ENCODE data around the gene ST7L. TPM values are rescaled to one million over a fixed set of nuclear protein-coding genes. Genes with fewer than 3 reads are reported as not detected.

ST7L gene
- total RNA-seq, 1 experiment from 2014 or later, result 18.0 TPM

GRCh38 chr1:112565800-112566199 is 53.1 kb downstream of the ST7L start:
- Mint-ChIP-seq H3K36me3 (peaks cover 10% of the 10 kb centered on the region), H3K9me3 (no peaks in the 10 kb centered on the region), H3K4me1 (no peaks in the 10 kb centered on the region), H3K27me3 (ENCODE audit: low read depth) (no peaks in the 10 kb centered on the region), H3K27ac (no peak overlapping the region), H3K4me3 (no peak overlapping the region)
- ChIA-PET CTCF (no interaction called here), POLR2A (no interaction called here)
- no peak for TF ChIP-seq NFYB (CRISPR knock-in tag; conservative IDR thresholded peaks at IDR 0.05; ENCODE audit: low read depth)
- no peak for TF ChIP-seq ZNF219 (CRISPR knock-in tag; IDR thresholded peaks at IDR 0.05; ENCODE audit: borderline replicate concordance)
- TF ChIP-seq ZNF138 (CRISPR knock-in tag; conservative IDR thresholded peaks at IDR 0.05), result no peak
- TF ChIP-seq, protein P1, sequence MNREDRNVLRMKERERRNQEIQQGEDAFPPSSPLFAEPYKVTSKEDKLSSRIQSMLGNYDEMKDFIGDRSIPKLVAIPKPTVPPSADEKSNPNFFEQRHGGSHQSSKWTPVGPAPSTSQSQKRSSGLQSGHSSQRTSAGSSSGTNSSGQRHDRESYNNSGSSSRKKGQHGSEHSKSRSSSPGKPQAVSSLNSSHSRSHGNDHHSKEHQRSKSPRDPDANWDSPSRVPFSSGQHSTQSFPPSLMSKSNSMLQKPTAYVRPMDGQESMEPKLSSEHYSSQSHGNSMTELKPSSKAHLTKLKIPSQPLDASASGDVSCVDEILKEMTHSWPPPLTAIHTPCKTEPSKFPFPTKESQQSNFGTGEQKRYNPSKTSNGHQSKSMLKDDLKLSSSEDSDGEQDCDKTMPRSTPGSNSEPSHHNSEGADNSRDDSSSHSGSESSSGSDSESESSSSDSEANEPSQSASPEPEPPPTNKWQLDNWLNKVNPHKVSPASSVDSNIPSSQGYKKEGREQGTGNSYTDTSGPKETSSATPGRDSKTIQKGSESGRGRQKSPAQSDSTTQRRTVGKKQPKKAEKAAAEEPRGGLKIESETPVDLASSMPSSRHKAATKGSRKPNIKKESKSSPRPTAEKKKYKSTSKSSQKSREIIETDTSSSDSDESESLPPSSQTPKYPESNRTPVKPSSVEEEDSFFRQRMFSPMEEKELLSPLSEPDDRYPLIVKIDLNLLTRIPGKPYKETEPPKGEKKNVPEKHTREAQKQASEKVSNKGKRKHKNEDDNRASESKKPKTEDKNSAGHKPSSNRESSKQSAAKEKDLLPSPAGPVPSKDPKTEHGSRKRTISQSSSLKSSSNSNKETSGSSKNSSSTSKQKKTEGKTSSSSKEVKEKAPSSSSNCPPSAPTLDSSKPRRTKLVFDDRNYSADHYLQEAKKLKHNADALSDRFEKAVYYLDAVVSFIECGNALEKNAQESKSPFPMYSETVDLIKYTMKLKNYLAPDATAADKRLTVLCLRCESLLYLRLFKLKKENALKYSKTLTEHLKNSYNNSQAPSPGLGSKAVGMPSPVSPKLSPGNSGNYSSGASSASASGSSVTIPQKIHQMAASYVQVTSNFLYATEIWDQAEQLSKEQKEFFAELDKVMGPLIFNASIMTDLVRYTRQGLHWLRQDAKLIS (CRISPR knock-in tag; IDR thresholded peaks at IDR 0.05; ENCODE audit: borderline replicate concordance), result no peak
- TF ChIP-seq CREM (CRISPR knock-in tag; IDR thresholded peaks at IDR 0.05), result no peak
- TF ChIP-seq ZNF423 (CRISPR knock-in tag; IDR thresholded peaks at IDR 0.05), result no peak
- no peak for TF ChIP-seq ZBTB21 (CRISPR knock-in tag; IDR thresholded peaks at IDR 0.05; ENCODE audit: borderline replicate concordance)
- TF ChIP-seq ARID4B (CRISPR knock-in tag; IDR thresholded peaks at IDR 0.05; ENCODE audit: borderline replicate concordance), result no peak
- TF ChIP-seq, protein P2, sequence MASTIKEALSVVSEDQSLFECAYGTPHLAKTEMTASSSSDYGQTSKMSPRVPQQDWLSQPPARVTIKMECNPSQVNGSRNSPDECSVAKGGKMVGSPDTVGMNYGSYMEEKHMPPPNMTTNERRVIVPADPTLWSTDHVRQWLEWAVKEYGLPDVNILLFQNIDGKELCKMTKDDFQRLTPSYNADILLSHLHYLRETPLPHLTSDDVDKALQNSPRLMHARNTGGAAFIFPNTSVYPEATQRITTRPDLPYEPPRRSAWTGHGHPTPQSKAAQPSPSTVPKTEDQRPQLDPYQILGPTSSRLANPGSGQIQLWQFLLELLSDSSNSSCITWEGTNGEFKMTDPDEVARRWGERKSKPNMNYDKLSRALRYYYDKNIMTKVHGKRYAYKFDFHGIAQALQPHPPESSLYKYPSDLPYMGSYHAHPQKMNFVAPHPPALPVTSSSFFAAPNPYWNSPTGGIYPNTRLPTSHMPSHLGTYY (CRISPR knock-in tag; IDR thresholded peaks at IDR 0.05), result no peak
- DNase-seq (ENCODE audit: low spot score) (no peak), ATAC-seq (no peak)

- Mint-ChIP-seq H3K27me3 (ENCODE audit: low read depth) (no peaks in the 10 kb centered on the region), H3K9me3 (no peaks in the 10 kb centered on the region), H3K4me3 (no peak overlapping the region), H3K36me3 (peaks cover 10% of the 10 kb centered on the region), H3K4me1 (no peaks in the 10 kb centered on the region), H3K27ac (no peak overlapping the region)
- TF ChIP-seq, protein P3, sequence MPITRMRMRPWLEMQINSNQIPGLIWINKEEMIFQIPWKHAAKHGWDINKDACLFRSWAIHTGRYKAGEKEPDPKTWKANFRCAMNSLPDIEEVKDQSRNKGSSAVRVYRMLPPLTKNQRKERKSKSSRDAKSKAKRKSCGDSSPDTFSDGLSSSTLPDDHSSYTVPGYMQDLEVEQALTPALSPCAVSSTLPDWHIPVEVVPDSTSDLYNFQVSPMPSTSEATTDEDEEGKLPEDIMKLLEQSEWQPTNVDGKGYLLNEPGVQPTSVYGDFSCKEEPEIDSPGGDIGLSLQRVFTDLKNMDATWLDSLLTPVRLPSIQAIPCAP (CRISPR knock-in tag; IDR thresholded peaks at IDR 0.05), result no peak
- TF ChIP-seq ETV6 (CRISPR knock-in tag; IDR thresholded peaks at IDR 0.05) (no peak), ATF2 (CRISPR knock-in tag; IDR thresholded peaks at IDR 0.05; ENCODE audit: borderline replicate concordance, low read depth) (no peak), TCF7 (CRISPR knock-in tag; IDR thresholded peaks at IDR 0.05; ENCODE audit: low read depth) (no peak), NFYB (CRISPR knock-in tag; conservative IDR thresholded peaks at IDR 0.05; ENCODE audit: low read depth) (no peak), ZBTB43 (CRISPR knock-in tag; IDR thresholded peaks at IDR 0.05) (no peak), ZNF232 (CRISPR knock-in tag; IDR thresholded peaks at IDR 0.05) (no peak), GTF2I (CRISPR knock-in tag; conservative IDR thresholded peaks at IDR 0.05) (no peak), ZSCAN18 (CRISPR knock-in tag; IDR thresholded peaks at IDR 0.05) (no peak)
- TF ChIP-seq, protein P4, sequence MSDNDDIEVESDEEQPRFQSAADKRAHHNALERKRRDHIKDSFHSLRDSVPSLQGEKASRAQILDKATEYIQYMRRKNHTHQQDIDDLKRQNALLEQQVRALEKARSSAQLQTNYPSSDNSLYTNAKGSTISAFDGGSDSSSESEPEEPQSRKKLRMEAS (CRISPR knock-in tag; IDR thresholded peaks at IDR 0.05), result no peak
- TF ChIP-seq, protein P5, sequence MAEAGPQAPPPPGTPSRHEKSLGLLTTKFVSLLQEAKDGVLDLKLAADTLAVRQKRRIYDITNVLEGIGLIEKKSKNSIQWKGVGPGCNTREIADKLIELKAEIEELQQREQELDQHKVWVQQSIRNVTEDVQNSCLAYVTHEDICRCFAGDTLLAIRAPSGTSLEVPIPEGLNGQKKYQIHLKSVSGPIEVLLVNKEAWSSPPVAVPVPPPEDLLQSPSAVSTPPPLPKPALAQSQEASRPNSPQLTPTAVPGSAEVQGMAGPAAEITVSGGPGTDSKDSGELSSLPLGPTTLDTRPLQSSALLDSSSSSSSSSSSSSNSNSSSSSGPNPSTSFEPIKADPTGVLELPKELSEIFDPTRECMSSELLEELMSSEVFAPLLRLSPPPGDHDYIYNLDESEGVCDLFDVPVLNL (CRISPR knock-in tag; IDR thresholded peaks at IDR 0.05; ENCODE audit: borderline replicate concordance, low read depth), result no peak
- ChIA-PET POLR2A (no interaction called here), CTCF (no interaction called here)
- ATAC-seq, result no peak
- no peak for DNase-seq (ENCODE audit: low spot score)
These were observed 54.9 kb downstream of the ST7L start for GRCh38 chr1:112564081-112564480.

All from WTC11 (cell line).